ENCODE data around the gene CEP290. TPM values are rescaled to one million over a fixed set of nuclear protein-coding genes. Genes with fewer than 3 reads are reported as not detected.

CEP290 gene
- total RNA-seq, 1 donor from 2014 or later = 8.1 TPM

GRCh38 chr12:88052686-88053085 is 89.2 kb downstream of the CEP290 start:
- no peak for DNase-seq

GRCh38 chr12:88044035-88044434 is 97.9 kb downstream of the CEP290 start:
- Histone ChIP-seq H3K9me3 (replicated peaks) (no peaks in the 10 kb centered on the region), H3K4me1 (peaks cover 8% of the 10 kb centered on the region), H3K27me3 (ENCODE audit: low read depth) (no peaks in the 10 kb centered on the region), H3K36me3 (peaks cover 59% of the 10 kb centered on the region), H3K4me3 (no peak overlapping the region), H3K27ac (replicated peaks) (no peak overlapping the region)
- intact Hi-C loops (cut with micrococcal nuclease) = no loop called here
- no peak for DNase-seq
- no peak for TF ChIP-seq CTCF (IDR thresholded peaks at IDR 0.05; ENCODE audit: borderline replicate concordance)

More at GRCh38 chr12:88052686-88053085, 89.2 kb downstream of the CEP290 start:
- H3K9me3 ChIP-seq (replicated peaks) = no peaks in the 10 kb centered on the region
- H3K36me3 ChIP-seq = peaks cover 52% of the 10 kb centered on the region
- TF ChIP-seq CTCF (IDR thresholded peaks at IDR 0.05; ENCODE audit: borderline replicate concordance) = peak; percentile 46
- H3K27ac ChIP-seq (replicated peaks) = no peak overlapping the region
- intact Hi-C loops (cut with micrococcal nuclease) = no loop called here
- peaks cover 10% of the 10 kb centered on the region for H3K4me1 ChIP-seq
- no peak overlapping the region for H3K4me3 ChIP-seq
- no peaks in the 10 kb centered on the region for H3K27me3 ChIP-seq (ENCODE audit: low read depth)

- Histone ChIP-seq H3K36me3 (no peaks in the 10 kb centered on the region), H3K4me1 (peaks cover 47% of the 10 kb centered on the region), H3K27ac (replicated peaks) (no peak overlapping the region), H3K27me3 (ENCODE audit: low read depth) (no peaks in the 10 kb centered on the region), H3K4me3 (no peak overlapping the region), H3K9me3 (replicated peaks) (no peaks in the 10 kb centered on the region)
- TF ChIP-seq CTCF (IDR thresholded peaks at IDR 0.05; ENCODE audit: borderline replicate concordance) = no peak
- no peak for DNase-seq
- intact Hi-C loops (cut with micrococcal nuclease) = no loop called here
Observed at GRCh38 chr12:88037770-88038169, 104.1 kb downstream of the CEP290 start.

GRCh38 chr12:88036353-88036965 is 105.4 kb downstream of the CEP290 start:
- Histone ChIP-seq H3K4me1 (peaks cover 43% of the 10 kb centered on the region), H3K27me3 (ENCODE audit: low read depth) (no peaks in the 10 kb centered on the region), H3K27ac (replicated peaks) (no peak overlapping the region), H3K4me3 (peak overlapping the region; percentile 81), H3K9me3 (replicated peaks) (no peaks in the 10 kb centered on the region), H3K36me3 (no peaks in the 10 kb centered on the region)
- intact Hi-C loops (cut with micrococcal nuclease) = no loop called here
- no peak for DNase-seq
- TF ChIP-seq CTCF (IDR thresholded peaks at IDR 0.05; ENCODE audit: borderline replicate concordance) = no peak

- peak overlapping the region; percentile 75 for H3K27ac ChIP-seq (replicated peaks)
- H3K36me3 ChIP-seq = no peaks in the 10 kb centered on the region
- H3K4me3 ChIP-seq = peak overlapping the region; percentile 81
- no peak for TF ChIP-seq CTCF (IDR thresholded peaks at IDR 0.05; ENCODE audit: borderline replicate concordance)
- peaks cover 43% of the 10 kb centered on the region for H3K4me1 ChIP-seq
- H3K27me3 ChIP-seq (ENCODE audit: low read depth) = no peaks in the 10 kb centered on the region
- no peaks in the 10 kb centered on the region for H3K9me3 ChIP-seq (replicated peaks)
- intact Hi-C loops (cut with micrococcal nuclease) = no loop called here
- no peak for DNase-seq
Observed at GRCh38 chr12:88035907-88036289, 106.0 kb downstream of the CEP290 start.

Data from left ventricle myocardium inferior (tissue), 1 donor.